ENCODE measurements around the gene SMTNL1.

Gene SMTNL1

DNA sequence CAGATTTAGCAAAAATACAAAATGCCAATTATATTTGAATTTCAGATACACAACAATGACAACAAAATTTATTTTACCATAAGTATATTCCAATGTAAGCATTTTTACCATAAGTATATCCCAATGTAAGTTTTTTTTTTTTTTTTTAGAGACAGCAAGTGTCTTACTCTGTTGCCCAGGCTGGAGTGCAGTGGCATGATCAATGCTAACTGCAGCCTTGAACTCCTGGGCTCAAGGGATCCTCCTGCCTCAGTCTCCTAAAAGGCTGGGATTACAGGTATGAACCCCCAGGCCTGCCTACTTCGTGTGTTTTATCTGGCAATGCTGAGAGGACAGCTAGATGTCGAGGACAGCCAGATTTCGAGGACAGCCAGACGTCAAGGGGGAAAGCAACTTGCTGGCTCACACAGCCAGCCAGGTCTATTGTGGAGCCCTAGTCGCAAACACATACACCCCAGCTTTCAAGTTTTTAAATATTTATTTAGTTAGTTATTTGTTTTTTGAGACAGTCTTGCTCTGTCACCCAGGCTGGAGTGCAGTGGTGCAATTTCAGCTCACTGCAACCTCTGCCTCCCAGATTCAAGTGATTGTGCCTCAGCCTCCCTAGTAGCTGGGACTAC lies 59.0 kb downstream of the SMTNL1 start:
- DNase-seq, result no peak

DNA sequence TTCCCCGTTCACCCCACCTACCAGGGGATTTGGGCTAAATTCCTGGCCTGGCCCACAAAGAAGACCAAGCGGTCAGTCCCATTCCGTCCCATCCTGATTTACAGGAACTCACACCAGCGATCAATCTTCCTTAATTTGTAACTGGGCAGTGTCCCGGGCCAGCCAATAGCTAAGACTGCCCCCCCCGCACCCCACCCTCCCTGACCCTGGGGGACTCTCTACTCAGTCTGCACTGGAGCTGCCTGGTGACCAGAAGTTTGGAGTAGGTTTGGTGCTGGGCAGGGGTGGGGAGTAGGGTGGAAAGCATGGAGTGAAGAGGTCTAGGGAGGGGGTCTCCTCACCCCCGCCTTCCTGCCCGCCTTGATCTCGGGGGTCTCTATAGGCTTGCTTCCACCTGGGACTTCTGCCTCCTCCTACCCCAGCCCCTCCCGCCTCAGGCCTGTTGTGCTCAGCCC lies 60.1 kb downstream of the SMTNL1 start, which contains the start of gene SERPING1:
TSS of gene SERPING1 (plus strand) at position 225 of the 455 bp plus-strand sequence. CDS start 586 bp downstream, outside the sequence.
- DNase-seq, result no peak

DNA sequence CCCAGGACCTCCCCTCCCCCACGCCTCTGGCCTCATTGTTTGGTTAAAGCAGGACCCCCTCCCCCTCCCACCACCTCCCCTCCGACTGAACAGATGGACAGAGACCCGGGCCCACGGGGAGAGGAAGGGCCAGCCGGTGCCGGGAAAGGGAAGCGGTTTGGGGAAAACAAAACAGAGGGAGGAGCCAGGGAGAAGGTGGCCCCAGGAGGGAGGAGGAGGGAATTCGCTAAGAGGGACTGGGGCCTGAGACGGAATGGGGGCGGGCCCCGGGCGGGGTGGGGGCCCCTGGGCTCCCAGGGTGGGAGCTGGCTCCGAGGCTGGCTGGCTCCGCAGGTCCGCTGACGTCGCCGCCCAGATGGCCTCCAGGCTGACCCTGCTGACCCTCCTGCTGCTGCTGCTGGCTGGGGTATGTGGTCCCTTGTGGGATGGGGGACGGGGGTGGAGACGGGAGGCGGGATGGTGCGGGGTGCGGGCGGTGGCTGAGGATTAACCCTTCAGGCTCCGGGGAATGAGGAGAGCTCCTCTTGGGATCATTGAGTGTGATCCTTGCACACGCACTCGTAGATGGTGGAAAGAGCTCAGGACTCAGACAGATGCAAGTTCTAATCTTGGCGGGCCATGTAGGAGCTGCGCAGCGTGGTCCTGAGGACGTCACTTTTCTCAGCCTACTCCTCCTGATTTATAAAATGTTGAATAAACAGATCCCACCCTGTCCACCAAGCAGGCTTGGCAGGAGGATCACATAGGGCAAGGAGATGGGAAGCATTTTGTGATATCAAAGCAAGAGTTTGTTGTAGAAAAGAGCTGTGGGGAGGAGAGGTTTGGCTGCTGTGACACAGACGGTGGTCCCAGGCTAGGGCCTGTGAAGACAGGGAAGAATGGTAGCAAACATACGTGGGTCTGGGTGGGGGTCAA lies 60.8 kb downstream of the SMTNL1 start:
- DNase-seq, result peak; percentile 14 to 23

- DNase-seq, result no peak
Observed at GRCh38 chr11:57598831-57599155, 61.4 kb downstream of the SMTNL1 start.

DNA sequence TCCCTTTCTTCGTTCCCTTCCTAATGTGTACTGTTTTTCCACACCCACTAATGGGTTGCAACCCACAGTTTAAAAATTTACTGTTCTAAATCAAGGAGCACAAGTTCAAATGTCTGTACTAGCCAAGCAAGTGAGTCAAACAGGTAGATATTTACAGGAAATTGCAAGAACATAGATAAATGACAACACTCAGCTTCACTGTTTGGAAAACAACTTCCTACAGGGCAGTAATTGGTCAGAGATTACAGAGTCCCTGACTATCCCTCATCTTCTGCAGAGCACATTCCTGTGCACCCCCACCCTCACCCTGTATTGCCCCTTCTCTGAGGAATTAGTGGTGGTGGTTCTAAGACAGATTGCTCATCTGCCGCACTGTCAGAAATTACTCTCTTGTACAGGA lies 62.0 kb downstream of the SMTNL1 start:
- no peak for DNase-seq

Measured in hippocampal formation (tissue), 2 donors.